B cell (primary cell): Measurements from ENCODE around the gene EFCC1. TPM values are rescaled to one million over a fixed set of nuclear protein-coding genes. Genes with fewer than 3 reads are reported as not detected.

Source experiments
- ATAC-seq: fragments of 200-7000 bp; cut with Tn5 transposase; one replicate; pipeline ENCODE4 v1.10.0; 2021; ENCODE audit warnings: low read depth, mild to moderate bottlenecking, moderate number of reproducible peaks, moderate library complexity
- CTCF ChIA-PET: fragments of 350-600 bp; sonication (Branson Sonifier 250); formaldehyde crosslinking; loops from one replicate; lab custom pipeline; 2021; ENCODE audit warnings: antibody characterized with exemption, inconsistent platforms; lab: Charles Lee
- POLR2A ChIA-PET: fragments of 350-600 bp; sonication (Branson Sonifier 250); formaldehyde crosslinking; loops from one replicate; lab custom pipeline; 2021; ENCODE audit warnings: antibody characterized with exemption; lab: Charles Lee
- DNase-seq: peaks from one replicate; pipeline ENCODE4 v3.0.0; 2013
- H2AFZ ChIP-seq: 2 replicates; pipeline ENCODE4 v1.6.1; 2012; ENCODE audit warnings: mild to moderate bottlenecking, low read depth, low read length; ENCODE audit not compliant: insufficient read depth, poor library complexity, severe bottlenecking
- H3K27ac ChIP-seq, 2 donors: 1 replicate in 1 of 2; 2 replicates in 1 of 2; pipeline ENCODE4 v1.5.1; 2012 to 2013; ENCODE audit warnings: low read length in 2 of 2, mild to moderate bottlenecking in 2 of 2, moderate library complexity in 1 of 2
- H3K27me3 ChIP-seq, 4 experiments: fragments of 200-600 bp in 1 of 4; sonication (generic) in 1 of 4; replicated peaks in 1 of 4; 1 replicate in 2 of 4; 2 replicates in 2 of 4; pipeline versions ENCODE4 v1.6.1 to v1.7.0; 2013 to 2016; ENCODE audit warnings: low read length in 3 of 4, mild to moderate bottlenecking in 2 of 4, mixed read lengths in 1 of 4, moderate library complexity in 1 of 4; ENCODE audit not compliant: insufficient read depth in 4 of 4, control insufficient read depth in 3 of 4; ENCODE audit errors: control extremely low read depth in 1 of 4
- H3K36me3 ChIP-seq, 2 experiments: replicated peaks in 1 of 2; 1 replicate in 1 of 2; 2 replicates in 1 of 2; pipeline versions ENCODE4 v1.6.1 to v1.7.1; 2013; ENCODE audit warnings: low read length in 1 of 2; ENCODE audit not compliant: insufficient read depth in 2 of 2, control insufficient read depth in 1 of 2; ENCODE audit errors: control extremely low read depth in 1 of 2, extremely low read depth in 1 of 2
- H3K4me1 ChIP-seq, 2 donors: fragments of 200-600 bp in 1 of 2; sonication (generic) in 1 of 2; 1 replicate in 1 of 2; 2 replicates in 1 of 2; pipeline versions ENCODE4 v1.5.1 to v1.6.1; 2013 to 2017; ENCODE audit warnings: low read length in 2 of 2; ENCODE audit not compliant: control insufficient read depth in 2 of 2, insufficient read depth in 2 of 2
- H3K4me2 ChIP-seq: replicated peaks from 2 replicates; pipeline ENCODE3; 2012; ENCODE audit warnings: mild to moderate bottlenecking, low read depth, low read length; ENCODE audit not compliant: poor library complexity, severe bottlenecking
- H3K4me3 ChIP-seq, 5 experiments: fragments of 200-600 bp in 1 of 5; sonication (generic) in 1 of 5; 1 replicate in 3 of 5; 2 replicates in 2 of 5; pipeline versions ENCODE4 v1.5.1 to v1.7.0; 2011 to 2016; ENCODE audit warnings: low read length in 4 of 5, mild to moderate bottlenecking in 4 of 5, low read depth in 2 of 5, control low read depth in 1 of 5, moderate library complexity in 1 of 5; ENCODE audit not compliant: insufficient read depth in 1 of 5; ENCODE audit errors: control extremely low read depth in 1 of 5, extremely low read depth in 1 of 5
- H3K79me2 ChIP-seq: fragments of 200-600 bp; sonication (generic); one replicate; pipeline ENCODE4 v1.6.0; 2016; ENCODE audit warnings: low read length; ENCODE audit not compliant: control insufficient read depth, insufficient read depth
- H3K9ac ChIP-seq: fragments of 200-600 bp; sonication (generic); 2 replicates; pipeline ENCODE4 v1.6.1; 2017; ENCODE audit warnings: mild to moderate bottlenecking, low read length, moderate library complexity
- H3K9me3 ChIP-seq, 3 donors: one replicate each; pipeline versions ENCODE4 v1.6.1 to v1.7.1; 2013; ENCODE audit warnings: low read length in 2 of 3; ENCODE audit not compliant: control insufficient read depth in 2 of 3, insufficient read depth in 1 of 3; ENCODE audit errors: control extremely low read depth in 1 of 3
- H4K20me1 ChIP-seq: 2 replicates; pipeline ENCODE4 v1.6.0; 2012; ENCODE audit warnings: mild to moderate bottlenecking, low read length; ENCODE audit not compliant: insufficient read depth, control insufficient read depth, poor library complexity, severe bottlenecking
- H3K27ac Mint-ChIP-seq: one replicate; pipeline ENCODE4 v1.8.0; 2021; ENCODE audit warnings: mixed read lengths
- H3K27me3 Mint-ChIP-seq: one replicate; pipeline ENCODE4 v1.8.0; 2021; ENCODE audit warnings: mixed read lengths
- H3K4me1 Mint-ChIP-seq: one replicate; pipeline ENCODE4 v1.8.0; 2021; ENCODE audit warnings: mixed read lengths
- H3K4me3 Mint-ChIP-seq: one replicate; pipeline ENCODE4 v1.8.0; 2021; ENCODE audit warnings: mixed read lengths
- H3K9me3 Mint-ChIP-seq: one replicate; pipeline ENCODE4 v1.8.0; 2022; ENCODE audit warnings: mixed read lengths; ENCODE audit not compliant: insufficient read depth
- CTCF ChIP-seq: fragments of 200-600 bp; IDR thresholded peaks from one replicate; pipeline ENCODE4 v1.8.0; 2022; ENCODE audit warnings: antibody characterized with exemption, mild to moderate bottlenecking
- EZH2 ChIP-seq: IDR thresholded peaks from 2 replicates; pipeline ENCODE4 v1.6.1; 2012; ENCODE audit warnings: borderline replicate concordance, low read depth, mild to moderate bottlenecking, moderate library complexity, low read length; ENCODE audit not compliant: insufficient read depth, poor library complexity, severe bottlenecking
- WGBS: methylation state at CpG from one replicate; pipeline ENCODE4 v1.1.5; 2013; ENCODE audit warnings: missing lambda C conversion rate; ENCODE audit not compliant: insufficient coverage; 5-methylcytosine and 5-hydroxymethylcytosine counted together
- intact Hi-C: fragments of 100-400 bp; cut with micrococcal nuclease; formaldehyde crosslinking; loops from one replicate; pipeline ENCODE4 v1.10.0; 2022
- polyA plus RNA-seq: library from polyadenylated mRNA; depleted of rRNA; stranded (reverse); fragments of >200 nt; gene quantifications from 2 replicates; pipeline ENCODE4 v1.2.3, GENCODE V29; 2012
- total RNA-seq, 2 donors: library from RNA; stranded (reverse); fragments of 120-200 nt in 1 of 2; gene quantifications; 1 replicate in 1 of 2; 2 replicates in 1 of 2; pipeline versions ENCODE4 v1.2.3 to v1.2.4, GENCODE V29; 2013 to 2022

EFCC1 gene
- total and polyA plus RNA-seq, 2 donors (not counting 1 experiment from before 2014, with no cell fraction given), result 0.06 TPM; not detected in 1

- intact Hi-C loops, result no loop called here
- Histone ChIP-seq H2AFZ (no peak overlapping the region), H3K27ac (no peak overlapping the region), H4K20me1 (no peaks in the 10 kb centered on the region), H3K36me3 (no peaks in the 10 kb centered on the region), H3K4me3 (no peak overlapping the region), H3K27me3 (peaks cover 0 to 60% (median 23%) of the 10 kb centered on the region in 4 experiments), H3K4me1 (peaks cover 31 to 38% of the 10 kb centered on the region in 2 donors), H3K79me2 (no peaks in the 10 kb centered on the region), H3K4me2 (no peak overlapping the region), H3K9ac (no peak overlapping the region), H3K9me3 (peaks cover 0 to 10% (median 3%) of the 10 kb centered on the region in 3 donors)
- WGBS, result 0% methylated on average over 5 of the region's 5 CpGs
- TF ChIP-seq CTCF (no peak), EZH2 (no peak)
- Mint-ChIP-seq H3K27me3 (peaks cover 34% of the 10 kb centered on the region), H3K4me1 (peaks cover 20% of the 10 kb centered on the region), H3K9me3 (peaks cover 4% of the 10 kb centered on the region), H3K4me3 (no peak overlapping the region), H3K27ac (no peak overlapping the region)
- POLR2A ChIA-PET, result interaction anchor here (0.6 kb wide), 2 partner anchors 280 to 505 kb away, joined by 3 to 5 read pairs; no protein-coding TSS in a partner anchor
- CTCF ChIA-PET, result interaction anchor here (1.2 to 4.5 kb wide), 2 partner anchors 21 to 27 kb away, joined by 4 to 29 read pairs; no protein-coding TSS in a partner anchor
- DNase-seq (peak; percentile 42), ATAC-seq (no peak)
These were observed 4.4 kb upstream of the EFCC1 start for GRCh38 chr3:128996726-128997125.

- H4K20me1 ChIP-seq, result no peaks in the 10 kb centered on the region
- Mint-ChIP-seq H3K4me3 (no peak overlapping the region), H3K9me3 (peaks cover 4% of the 10 kb centered on the region), H3K4me1 (peaks cover 26% of the 10 kb centered on the region), H3K27ac (no peak overlapping the region), H3K27me3 (peaks cover 40% of the 10 kb centered on the region)
- ChIA-PET CTCF (interaction anchor here (0.8 to 1.2 kb wide), 2 partner anchors 19 to 20 kb away, joined by 4 read pairs; no protein-coding TSS in a partner anchor), POLR2A (interaction anchor here (1.8 kb wide), 1 partner anchor 18 kb away, joined by 5 read pairs; no protein-coding TSS in a partner anchor)
- no peak overlapping the region for H3K4me2 ChIP-seq
- no peak overlapping the region for H3K27ac ChIP-seq
- H3K4me3 ChIP-seq, result no peak overlapping the region
- H3K4me1 ChIP-seq, result peaks cover 40 to 45% of the 10 kb centered on the region in 2 donors
- peaks cover 0 to 16% (median 3%) of the 10 kb centered on the region in 3 donors for H3K9me3 ChIP-seq
- no peak overlapping the region for H2AFZ ChIP-seq
- H3K36me3 ChIP-seq, result no peaks in the 10 kb centered on the region
- no peaks in the 10 kb centered on the region for H3K79me2 ChIP-seq
- intact Hi-C loops, result no loop called here
- peaks cover 0 to 69% (median 29%) of the 10 kb centered on the region in 4 experiments for H3K27me3 ChIP-seq
- DNase-seq, result no peak
- 83% methylated on average over 1 of the region's 4 CpGs for WGBS
- TF ChIP-seq EZH2 (no peak), CTCF (no peak)
- no peak for ATAC-seq
- H3K9ac ChIP-seq, result no peak overlapping the region
These were observed 3.5 kb upstream of the EFCC1 start for GRCh38 chr3:128997486-128998133.
